ENCODE results near the gene CFAP221. TPM values are rescaled to one million over a fixed set of nuclear protein-coding genes. Genes with fewer than 3 reads are reported as not detected.

The CFAP221 gene
- total and polyA plus RNA-seq, 2 experiments from 2014 or later: 0.16 TPM; not detected in 1

GRCh38 chr2:119550856-119551255, 6.6 kb downstream of the CFAP221 start:
- H3K36me3 ChIP-seq (ENCODE audit: low read depth): no peaks in the 10 kb centered on the region
- no peak overlapping the region for H3K27ac ChIP-seq
- peaks cover 19% of the 10 kb centered on the region for H3K27me3 ChIP-seq (replicated peaks; ENCODE audit: insufficient read depth)
- no peak overlapping the region for H2AFZ ChIP-seq
- H4K20me1 ChIP-seq (ENCODE audit: insufficient read depth): no peaks in the 10 kb centered on the region
- DNase-seq: no peak
- H3K9me3 ChIP-seq (ENCODE audit: low read depth): no peaks in the 10 kb centered on the region
- 52 to 55% methylated on average over 1 of the region's 1 CpG for WGBS, 2 experiments (ENCODE audit: low coverage in 1 of 2, low lambda C conversion rate in 2 of 2, missing lambda C conversion rate in 2 of 2)
- H3K4me2 ChIP-seq (ENCODE audit: unreplicated experiment): no peak overlapping the region
- H3K4me1 ChIP-seq (ENCODE audit: insufficient read depth): no peaks in the 10 kb centered on the region
- H3K4me3 ChIP-seq: no peak overlapping the region
- in situ Hi-C loops (cut with MboI): no loop called here
- no peaks in the 10 kb centered on the region; the same call in 1 of the 2 replicates for H3F3A ChIP-seq (ENCODE audit: insufficient read depth)
- no peaks in the 10 kb centered on the region for H3K79me2 ChIP-seq (ENCODE audit: insufficient read depth)
- H3K9me2 ChIP-seq (ENCODE audit: insufficient read depth): no peaks in the 10 kb centered on the region
- no peak overlapping the region for H3K9ac ChIP-seq
- no peak for TF ChIP-seq EZH2 (IDR thresholded peaks at IDR 0.05; ENCODE audit: insufficient read depth, poor library complexity, severe bottlenecking)
- no peak for TF ChIP-seq EZH2phosphoT487 (IDR thresholded peaks at IDR 0.05; ENCODE audit: insufficient read depth, low read depth)

- Histone ChIP-seq H3K36me3 (ENCODE audit: low read depth) (no peaks in the 10 kb centered on the region), H3K4me1 (ENCODE audit: insufficient read depth) (no peaks in the 10 kb centered on the region), H3K27ac (no peak overlapping the region), H3K4me2 (ENCODE audit: unreplicated experiment) (no peak overlapping the region), H3K9me2 (ENCODE audit: insufficient read depth) (no peaks in the 10 kb centered on the region), H3K9ac (no peak overlapping the region), H3K9me3 (ENCODE audit: low read depth) (no peaks in the 10 kb centered on the region), H3K27me3 (replicated peaks; ENCODE audit: insufficient read depth) (peaks cover 27% of the 10 kb centered on the region), H3F3A (ENCODE audit: insufficient read depth) (no peaks in the 10 kb centered on the region), H3K4me3 (no peak overlapping the region), H3K79me2 (ENCODE audit: insufficient read depth) (no peaks in the 10 kb centered on the region), H4K20me1 (ENCODE audit: insufficient read depth) (no peaks in the 10 kb centered on the region), H2AFZ (no peak overlapping the region)
- no peak for DNase-seq
- WGBS, 2 experiments (ENCODE audit: low coverage in 1 of 2, low lambda C conversion rate in 2 of 2, missing lambda C conversion rate in 2 of 2): 29 to 35% methylated on average over 3 of the region's 3 CpGs
- TF ChIP-seq EZH2phosphoT487 (IDR thresholded peaks at IDR 0.05; ENCODE audit: insufficient read depth, low read depth) (no peak), EZH2 (IDR thresholded peaks at IDR 0.05; ENCODE audit: insufficient read depth, poor library complexity, severe bottlenecking) (no peak)
- in situ Hi-C loops (cut with MboI): no loop called here
Observed at GRCh38 chr2:119552902-119553301, 8.7 kb downstream of the CFAP221 start.

DNA sequence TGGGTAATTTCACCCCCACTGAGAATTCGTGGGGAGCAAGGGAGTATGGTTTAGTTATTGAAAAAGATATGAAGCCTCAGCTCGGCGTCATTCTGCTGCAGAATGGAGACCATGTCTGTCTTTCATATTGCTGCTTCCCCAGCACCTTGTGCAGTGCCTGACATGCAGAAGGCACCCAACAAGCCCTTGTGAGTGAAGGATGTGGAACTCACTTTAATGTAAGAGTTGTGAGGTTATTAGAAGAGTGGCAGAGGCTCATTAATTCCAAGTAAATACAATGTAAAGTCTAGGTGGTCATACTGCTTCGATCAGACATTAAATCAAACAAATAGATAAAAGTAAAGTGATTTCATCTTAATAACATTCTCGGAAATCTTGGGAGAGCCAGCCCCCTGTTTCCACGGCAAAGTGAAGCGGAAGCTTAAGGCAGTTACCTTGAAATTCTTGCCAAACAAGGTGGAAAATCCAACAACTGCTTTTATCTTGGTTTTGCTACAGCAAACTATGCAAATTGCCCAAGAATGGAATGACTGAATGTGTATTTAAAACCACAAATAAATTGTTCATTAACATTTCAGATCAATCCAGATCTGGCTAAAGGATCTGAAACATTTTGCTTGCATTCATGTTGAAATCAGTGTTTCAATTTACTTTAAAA, 9.6 kb downstream of the CFAP221 start:
- H3K9me2 ChIP-seq (ENCODE audit: insufficient read depth): no peaks in the 10 kb centered on the region
- in situ Hi-C loops (cut with MboI): no loop called here

DNA sequence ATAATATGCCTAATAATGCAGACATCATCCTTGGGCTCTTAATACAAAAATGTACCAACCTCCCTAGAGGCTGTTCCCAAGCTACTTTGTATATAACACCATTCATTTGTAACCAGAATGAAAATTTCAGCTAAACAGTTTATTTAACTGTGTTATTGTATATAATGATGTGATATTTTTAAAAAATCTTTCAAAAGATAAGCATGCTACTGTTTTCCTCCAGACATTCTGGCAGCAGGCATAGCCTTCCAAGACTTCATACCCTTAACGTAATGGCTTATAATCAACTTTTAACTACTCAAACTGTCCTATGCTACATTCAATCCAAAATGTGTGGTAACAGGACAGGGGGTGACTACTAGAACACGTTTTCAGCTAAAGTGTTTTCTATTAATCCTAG, 21.2 kb downstream of the CFAP221 start:
- TF ChIP-seq EZH2phosphoT487 (IDR thresholded peaks at IDR 0.05; ENCODE audit: insufficient read depth, low read depth) (no peak), EZH2 (IDR thresholded peaks at IDR 0.05; ENCODE audit: insufficient read depth, poor library complexity, severe bottlenecking) (no peak)
- in situ Hi-C loops (cut with MboI): no loop called here
- Histone ChIP-seq H3K9me2 (ENCODE audit: insufficient read depth) (no peaks in the 10 kb centered on the region), H3K4me2 (ENCODE audit: unreplicated experiment) (no peak overlapping the region), H3F3A (ENCODE audit: insufficient read depth) (no peaks in the 10 kb centered on the region), H3K79me2 (ENCODE audit: insufficient read depth) (no peaks in the 10 kb centered on the region), H4K20me1 (ENCODE audit: insufficient read depth) (no peaks in the 10 kb centered on the region), H3K9ac (no peak overlapping the region), H3K36me3 (ENCODE audit: low read depth) (no peaks in the 10 kb centered on the region), H2AFZ (no peak overlapping the region), H3K4me1 (ENCODE audit: insufficient read depth) (no peaks in the 10 kb centered on the region), H3K9me3 (ENCODE audit: low read depth) (no peaks in the 10 kb centered on the region), H3K27ac (no peak overlapping the region), H3K27me3 (replicated peaks; ENCODE audit: insufficient read depth) (peaks cover 11% of the 10 kb centered on the region; the same call in 1 of the 2 replicates), H3K4me3 (no peak overlapping the region)
- DNase-seq: no peak
- WGBS, 2 experiments (ENCODE audit: low coverage in 1 of 2, low lambda C conversion rate in 2 of 2, missing lambda C conversion rate in 2 of 2): 19 to 20% methylated on average over 2 of the region's 2 CpGs

More for the DNA sequence above, 9.6 kb downstream of the CFAP221 start:
- Histone ChIP-seq H3K4me1 (ENCODE audit: insufficient read depth) (no peaks in the 10 kb centered on the region), H3K4me2 (ENCODE audit: unreplicated experiment) (no peak overlapping the region), H3K9me3 (ENCODE audit: low read depth) (no peaks in the 10 kb centered on the region), H3F3A (ENCODE audit: insufficient read depth) (no peaks in the 10 kb centered on the region), H3K79me2 (ENCODE audit: insufficient read depth) (no peaks in the 10 kb centered on the region), H3K9ac (no peak overlapping the region), H3K36me3 (ENCODE audit: low read depth) (no peaks in the 10 kb centered on the region), H3K27me3 (replicated peaks; ENCODE audit: insufficient read depth) (peaks cover 36% of the 10 kb centered on the region), H3K4me3 (no peak overlapping the region), H3K27ac (no peak overlapping the region), H4K20me1 (ENCODE audit: insufficient read depth) (no peaks in the 10 kb centered on the region), H2AFZ (no peak overlapping the region)
- WGBS, 2 experiments (ENCODE audit: low coverage in 1 of 2, low lambda C conversion rate in 2 of 2, missing lambda C conversion rate in 2 of 2): 59 to 60% methylated on average over 7 of the region's 7 CpGs
- no peak for TF ChIP-seq EZH2 (IDR thresholded peaks at IDR 0.05; ENCODE audit: insufficient read depth, poor library complexity, severe bottlenecking)
- no peak for TF ChIP-seq EZH2phosphoT487 (IDR thresholded peaks at IDR 0.05; ENCODE audit: insufficient read depth, low read depth)
- DNase-seq: no peak

All from GM23248 (cell line).